HG02840 (cell line): ENCODE results near the gene C1orf52.

Experiments
- ATAC-seq: cut with Tn5 transposase; IDR thresholded peaks from one replicate; pipeline ENCODE4 v1.9.1; 2021; ENCODE audit warnings: mild to moderate bottlenecking, moderate library complexity, moderate number of reproducible peaks; ENCODE audit not compliant: unreplicated experiment, low FRiP score

The C1orf52 gene

GRCh38 chr1:85240643-85241042 is 18.8 kb downstream of the C1orf52 start:
- ATAC-seq: no peak

GRCh38 chr1:85240174-85240601 is 19.3 kb downstream of the C1orf52 start:
- ATAC-seq: no peak

- no peak for ATAC-seq
Observed at GRCh38 chr1:85237613-85238012, 21.8 kb downstream of the C1orf52 start.

GRCh38 chr1:85230305-85230977 is 29.0 kb downstream of the C1orf52 start:
- ATAC-seq: no peak

GRCh38 chr1:85229574-85230097 is 29.8 kb downstream of the C1orf52 start:
- no peak for ATAC-seq

- no peak for ATAC-seq
Observed at GRCh38 chr1:85228972-85229371, 30.5 kb downstream of the C1orf52 start.

- ATAC-seq: no peak
Observed at GRCh38 chr1:85225624-85226380, 33.7 kb downstream of the C1orf52 start.

- no peak for ATAC-seq
Observed at GRCh38 chr1:85224734-85225623, 34.5 kb downstream of the C1orf52 start.

GRCh38 chr1:85224295-85224694 is 35.2 kb downstream of the C1orf52 start:
- ATAC-seq: no peak

GRCh38 chr1:85223334-85223733 is 36.1 kb downstream of the C1orf52 start:
- ATAC-seq: no peak

GRCh38 chr1:85220756-85221201 is 38.7 kb downstream of the C1orf52 start:
- no peak for ATAC-seq

- ATAC-seq: no peak
Observed at GRCh38 chr1:85219853-85220610, 39.4 kb downstream of the C1orf52 start.

- no peak for ATAC-seq
Observed at GRCh38 chr1:85216697-85217096, 42.8 kb downstream of the C1orf52 start.

GRCh38 chr1:85214654-85215053 is 44.8 kb downstream of the C1orf52 start:
- ATAC-seq: no peak

- ATAC-seq: no peak
Observed at GRCh38 chr1:85208488-85208887, 51.0 kb downstream of the C1orf52 start.

GRCh38 chr1:85203573-85204171 is 55.8 kb downstream of the C1orf52 start:
- no peak for ATAC-seq

GRCh38 chr1:85202864-85203255 is 56.6 kb downstream of the C1orf52 start:
- no peak for ATAC-seq

- peak; percentile 9 for ATAC-seq
Observed at GRCh38 chr1:85202092-85202863, 57.2 kb downstream of the C1orf52 start.
